ENCODE results near the gene MRPS23.

DNA sequence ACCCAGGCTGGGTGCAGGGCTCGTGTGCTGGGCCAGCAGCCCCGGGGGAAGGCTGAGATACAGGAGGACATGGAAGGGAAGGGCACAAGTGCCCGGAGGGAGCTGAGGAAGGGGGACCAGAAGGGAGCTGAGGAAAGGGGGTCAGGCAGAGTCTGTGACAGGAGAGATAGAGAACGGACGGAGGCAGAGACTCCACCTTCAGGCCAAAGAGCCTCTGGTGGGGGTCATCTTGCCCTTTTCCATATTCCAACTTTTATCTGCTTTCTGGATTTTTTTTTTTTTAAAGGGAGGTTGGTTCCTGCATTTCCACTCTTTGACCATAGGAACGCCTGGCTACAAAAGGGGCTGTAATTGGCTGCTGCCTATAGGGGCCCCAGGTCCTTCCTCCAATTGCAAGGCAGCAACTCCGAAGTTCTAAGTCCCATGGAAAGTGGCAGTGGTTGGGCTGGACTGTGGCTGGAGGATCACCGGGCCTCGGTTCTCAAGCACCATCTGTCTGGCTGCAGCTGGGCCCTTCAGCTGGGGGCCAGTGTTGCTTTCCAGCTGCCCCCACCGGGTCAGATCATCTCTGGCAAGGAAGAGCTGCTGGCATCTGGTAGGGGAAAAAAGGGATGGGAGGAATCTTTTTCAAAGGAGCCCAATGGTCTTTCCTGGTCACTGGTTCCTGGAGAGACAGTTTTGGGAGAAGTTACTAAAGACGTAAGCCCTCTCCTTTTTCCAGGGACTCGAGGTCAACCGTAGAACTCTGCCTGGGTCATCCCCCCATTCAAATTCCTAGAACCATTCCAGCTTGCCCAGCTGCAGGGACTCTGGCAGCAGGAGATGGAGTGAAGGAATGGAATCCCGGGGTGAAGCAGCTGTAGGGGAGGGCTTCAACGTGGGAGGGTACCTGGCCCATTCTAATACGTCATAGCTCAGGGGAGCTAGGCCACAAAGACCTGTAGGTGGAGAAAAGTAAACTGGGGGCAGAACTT, 13.1 kb upstream of the MRPS23 start:
- no peak for TF ChIP-seq POLR2A (IDR thresholded peaks at IDR 0.05)
- TF ChIP-seq, protein P1, sequence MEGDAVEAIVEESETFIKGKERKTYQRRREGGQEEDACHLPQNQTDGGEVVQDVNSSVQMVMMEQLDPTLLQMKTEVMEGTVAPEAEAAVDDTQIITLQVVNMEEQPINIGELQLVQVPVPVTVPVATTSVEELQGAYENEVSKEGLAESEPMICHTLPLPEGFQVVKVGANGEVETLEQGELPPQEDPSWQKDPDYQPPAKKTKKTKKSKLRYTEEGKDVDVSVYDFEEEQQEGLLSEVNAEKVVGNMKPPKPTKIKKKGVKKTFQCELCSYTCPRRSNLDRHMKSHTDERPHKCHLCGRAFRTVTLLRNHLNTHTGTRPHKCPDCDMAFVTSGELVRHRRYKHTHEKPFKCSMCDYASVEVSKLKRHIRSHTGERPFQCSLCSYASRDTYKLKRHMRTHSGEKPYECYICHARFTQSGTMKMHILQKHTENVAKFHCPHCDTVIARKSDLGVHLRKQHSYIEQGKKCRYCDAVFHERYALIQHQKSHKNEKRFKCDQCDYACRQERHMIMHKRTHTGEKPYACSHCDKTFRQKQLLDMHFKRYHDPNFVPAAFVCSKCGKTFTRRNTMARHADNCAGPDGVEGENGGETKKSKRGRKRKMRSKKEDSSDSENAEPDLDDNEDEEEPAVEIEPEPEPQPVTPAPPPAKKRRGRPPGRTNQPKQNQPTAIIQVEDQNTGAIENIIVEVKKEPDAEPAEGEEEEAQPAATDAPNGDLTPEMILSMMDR (IDR thresholded peaks at IDR 0.05) = peak in 1 of 4 experiments; percentile 13
